LHCN-M2 (cell line): ENCODE data around the gene TCF12. TPM values are rescaled to one million over a fixed set of nuclear protein-coding genes. Genes with fewer than 3 reads are reported as not detected.
A peak's percentile ranks its signal among the peaks of the same experiment; 100 is the strongest.

Experiments used
- DNase-seq: peaks from one replicate; pipeline ENCODE4 v3.0.0-alpha.2; 2012; ENCODE audit warnings: low read depth
- total RNA-seq: library from RNA; depleted of rRNA; stranded (reverse); fragments of >200 nt; gene quantifications from 2 replicates; pipeline ENCODE4 v1.2.3, GENCODE V29; 2014

Gene TCF12
- total RNA-seq, 1 experiment from 2014 or later, result 111 TPM

DNA sequence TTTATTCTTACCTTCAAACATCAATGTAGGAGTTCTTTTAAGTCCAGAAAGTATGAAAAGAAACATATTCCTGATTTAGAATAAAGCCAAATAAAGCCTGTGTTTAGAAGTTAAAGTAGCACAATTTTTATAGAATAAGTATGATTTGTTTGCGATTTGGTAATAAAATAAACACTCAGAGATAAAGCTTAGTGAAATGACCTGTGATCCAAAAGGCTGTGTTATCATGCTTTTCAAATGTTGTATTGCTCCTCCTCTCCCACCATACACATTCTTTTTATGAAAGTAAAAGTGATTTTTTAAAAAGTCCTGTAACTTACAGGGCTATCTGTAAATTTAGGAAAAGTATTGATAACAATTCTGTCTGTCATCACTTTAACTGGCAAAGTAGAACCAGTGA, 319.2 kb downstream of the TCF12 start:
- no peak for DNase-seq

DNA sequence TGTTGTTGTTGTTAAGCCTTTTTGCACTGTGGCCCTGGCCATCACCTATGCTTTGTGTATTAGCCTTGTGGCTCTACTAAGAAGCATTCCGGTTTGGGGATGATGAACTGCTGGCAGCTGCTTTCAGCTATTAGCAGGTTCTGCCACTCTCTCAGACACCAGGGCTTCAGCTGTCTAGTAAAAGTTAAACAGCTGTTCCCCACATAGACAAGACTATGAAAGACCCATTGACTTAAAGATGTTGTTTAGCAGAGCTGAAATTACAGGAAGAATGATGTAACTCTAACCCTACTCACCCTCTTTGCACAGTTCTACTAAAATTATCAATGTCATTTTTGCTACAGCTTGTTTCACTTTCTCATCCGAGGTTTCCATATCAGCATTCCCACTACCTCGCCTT, 326.7 kb downstream of the TCF12 start:
- DNase-seq, result peak; percentile 98

DNA sequence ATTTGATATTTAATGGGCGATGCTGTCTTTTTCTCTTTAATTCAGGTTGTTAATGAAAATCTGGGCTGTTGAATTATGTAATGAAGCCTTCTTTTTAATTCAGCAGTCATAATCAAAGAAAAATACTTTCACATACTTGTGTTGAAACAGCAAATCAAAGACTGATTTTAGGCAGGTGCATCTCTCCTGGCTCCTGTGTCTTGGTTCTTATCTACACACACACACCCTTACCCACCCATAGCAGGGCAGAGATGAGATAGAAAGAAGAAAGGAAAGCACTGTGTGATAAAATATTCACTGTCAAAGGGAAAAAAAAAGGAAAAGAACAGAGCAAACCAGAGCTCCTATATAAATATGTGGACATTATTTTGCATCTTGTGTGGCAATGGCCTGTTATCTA, 327.3 kb downstream of the TCF12 start:
- DNase-seq, result no peak

DNA sequence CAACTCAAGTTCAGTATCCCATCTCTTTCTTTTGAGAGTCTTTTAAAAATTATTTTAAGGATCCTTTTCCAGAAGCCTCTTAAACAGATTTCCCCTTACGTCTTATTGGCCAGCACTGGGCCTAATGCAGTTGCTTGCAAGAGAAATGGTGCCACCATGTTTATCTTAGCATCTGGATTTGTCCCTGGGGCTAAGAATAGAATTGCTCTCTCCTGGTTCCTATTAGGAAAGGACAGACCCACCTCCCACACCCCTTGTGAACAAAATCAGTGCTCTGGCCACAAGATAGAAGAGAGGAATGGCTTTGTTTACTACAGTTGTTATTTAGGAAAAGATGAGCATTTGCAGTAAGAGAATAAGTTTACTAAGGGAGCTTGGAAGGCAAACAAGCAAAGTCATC, 329.6 kb downstream of the TCF12 start:
- DNase-seq, result no peak

DNA sequence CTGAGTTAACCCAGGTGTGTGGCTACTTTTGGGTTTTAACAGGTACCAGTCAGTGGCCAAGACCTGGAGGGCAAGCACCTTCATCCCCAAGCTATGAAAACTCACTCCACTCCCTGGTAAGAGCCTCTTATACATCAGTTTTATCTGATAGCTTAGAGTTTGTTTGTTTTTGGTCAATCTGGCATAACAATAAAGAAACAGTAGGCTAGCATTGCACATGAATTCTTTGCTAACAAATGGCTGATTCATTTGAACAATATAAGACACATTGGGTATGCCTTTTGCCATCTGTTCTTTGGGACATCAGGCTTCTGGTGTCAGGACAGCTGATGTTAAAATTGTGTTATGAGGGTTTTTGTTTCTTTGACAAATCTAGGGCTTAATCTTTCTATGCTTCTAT, 332.9 kb downstream of the TCF12 start:
- DNase-seq, result peak; percentile 82

DNA sequence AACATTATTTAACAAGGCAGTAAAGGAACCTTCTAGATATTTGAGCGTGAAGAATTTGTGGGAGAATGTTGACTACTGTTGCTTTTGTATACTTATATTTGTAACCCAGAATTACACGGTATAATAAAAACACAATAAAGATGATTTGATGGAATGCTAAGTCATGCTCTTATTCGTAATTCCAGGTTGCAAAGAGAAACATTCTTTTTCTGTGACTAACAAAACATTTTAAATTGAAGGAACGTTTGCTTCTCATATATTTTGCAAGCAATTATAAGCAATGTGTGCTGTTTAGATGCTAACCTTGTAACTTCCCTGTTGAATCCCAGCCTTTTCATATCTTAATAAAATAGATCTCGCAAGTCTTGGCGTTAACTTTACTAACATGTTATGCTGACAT, 333.5 kb downstream of the TCF12 start:
- DNase-seq, result peak; percentile 61

DNA sequence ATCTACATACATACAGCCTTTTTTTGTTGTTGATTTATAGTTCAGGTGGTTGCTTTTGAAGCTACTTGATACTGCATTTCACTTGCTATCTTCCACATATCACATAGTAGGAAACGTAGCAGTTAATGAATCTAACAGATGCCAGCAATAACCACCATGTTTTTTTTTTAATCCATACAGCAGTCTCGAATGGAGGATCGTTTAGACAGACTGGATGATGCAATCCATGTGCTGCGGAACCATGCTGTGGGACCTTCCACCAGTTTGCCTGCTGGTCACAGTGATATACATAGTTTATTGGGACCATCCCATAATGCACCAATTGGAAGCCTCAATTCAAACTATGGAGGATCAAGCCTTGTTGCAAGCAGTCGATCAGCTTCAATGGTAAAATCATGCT, 334.6 kb downstream of the TCF12 start:
- DNase-seq, result no peak

DNA sequence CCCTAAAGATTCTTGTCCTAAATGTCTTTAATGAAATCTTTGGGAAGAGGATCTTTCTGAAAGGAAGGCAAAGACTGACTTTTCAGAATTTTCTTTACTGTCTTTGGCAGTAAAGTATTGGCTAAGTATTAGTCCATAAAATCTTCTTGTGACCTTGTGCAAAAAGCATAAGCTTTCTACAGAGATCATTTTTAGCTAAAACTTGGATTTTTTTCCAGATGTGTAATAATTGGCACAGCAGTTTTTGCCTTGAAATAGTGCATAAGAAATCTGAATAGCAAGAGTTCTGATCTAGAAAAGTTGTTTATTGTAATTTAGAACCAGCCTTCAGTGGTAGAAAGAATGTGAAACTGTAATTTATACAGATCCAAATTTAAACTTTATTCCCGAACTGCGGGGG, 335.1 kb downstream of the TCF12 start:
- no peak for DNase-seq

DNA sequence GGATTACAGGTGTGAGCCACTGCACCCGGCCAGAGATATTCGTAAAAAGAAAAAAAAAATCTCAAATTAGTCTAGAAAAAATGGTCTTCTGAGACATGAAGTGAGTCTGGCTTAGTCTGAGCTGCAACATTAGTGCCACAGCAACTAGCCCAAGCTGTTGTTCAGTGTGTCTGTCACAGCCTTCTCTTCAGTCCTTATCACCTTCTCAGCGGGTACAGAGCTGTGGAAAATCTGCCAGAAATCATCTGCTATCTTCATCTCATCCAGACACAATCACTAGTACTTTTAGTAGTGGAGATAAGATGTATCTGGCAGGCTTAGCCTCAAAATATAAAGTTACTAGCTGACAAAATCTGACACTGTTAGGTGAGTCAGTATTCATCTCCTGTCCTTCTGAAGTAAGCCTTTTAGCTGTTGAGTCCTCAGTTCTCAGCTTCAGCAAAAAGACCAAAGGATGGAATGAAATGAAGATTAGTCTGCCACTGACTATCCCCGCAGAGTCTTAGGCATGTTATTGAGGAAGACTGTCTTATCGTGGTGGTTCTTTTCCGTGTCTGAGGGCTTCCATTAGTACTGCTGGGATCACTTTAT, 337.4 kb downstream of the TCF12 start:
- no peak for DNase-seq

DNA sequence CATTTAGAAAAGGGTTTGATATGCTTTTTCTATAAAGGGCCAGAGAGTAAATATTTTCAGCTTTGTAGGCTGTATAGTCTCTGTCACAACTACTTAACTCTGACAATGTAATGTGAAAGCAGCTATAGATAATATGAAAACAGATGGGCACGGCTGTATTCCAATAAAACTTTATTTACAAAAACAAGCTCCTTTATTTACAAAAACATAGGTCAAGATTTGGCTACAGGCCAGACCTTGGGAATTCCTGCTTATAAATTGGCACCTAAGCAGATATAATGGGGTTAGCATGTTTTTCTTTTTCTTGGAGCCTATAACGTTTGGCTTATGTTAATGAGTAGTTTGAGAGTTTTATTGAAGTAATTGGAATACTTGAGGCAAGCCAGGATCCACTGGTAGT, 338.5 kb downstream of the TCF12 start:
- no peak for DNase-seq

DNA sequence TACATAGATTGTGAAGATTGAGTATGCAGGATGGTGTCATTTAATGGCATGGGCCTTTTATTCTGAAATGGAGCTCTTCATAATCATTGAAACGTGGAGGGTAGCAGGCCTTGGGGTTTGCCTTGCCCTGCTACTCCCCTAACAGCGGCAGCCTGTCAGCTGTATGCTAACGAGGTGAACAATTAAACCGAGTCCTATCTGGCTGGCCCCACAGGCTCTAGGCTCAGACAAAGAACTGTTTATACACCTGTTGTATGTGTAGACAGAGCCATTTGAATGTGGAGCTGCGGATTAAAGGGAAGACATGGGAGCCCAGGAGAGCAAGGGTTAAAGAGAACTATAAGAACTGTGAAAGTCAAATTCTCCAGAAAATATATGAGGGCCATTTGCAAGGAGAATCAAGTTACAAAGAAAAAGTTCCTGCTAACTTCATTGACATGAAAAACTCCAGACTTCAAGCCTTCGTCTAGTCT, 341.2 kb downstream of the TCF12 start:
- peak; percentile 64 for DNase-seq

DNA sequence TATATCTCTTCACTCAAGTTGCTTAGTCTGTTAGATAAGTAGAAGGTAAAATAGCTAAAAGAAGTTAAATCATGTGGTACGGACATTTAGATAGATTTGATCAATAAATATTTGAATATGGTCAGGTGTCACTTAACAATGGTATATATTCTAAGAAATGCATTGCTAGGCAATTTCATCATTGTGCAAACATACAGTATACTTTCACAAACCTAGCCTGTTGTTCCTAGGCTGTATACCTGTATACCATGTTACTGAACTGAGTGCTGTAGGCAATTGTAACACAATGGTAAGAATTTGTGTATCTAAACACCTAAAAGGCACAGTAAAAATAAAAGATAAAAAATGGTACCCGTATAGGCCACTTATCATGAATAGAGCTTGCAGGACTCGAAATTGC, 345.1 kb downstream of the TCF12 start:
- DNase-seq, result no peak

DNA sequence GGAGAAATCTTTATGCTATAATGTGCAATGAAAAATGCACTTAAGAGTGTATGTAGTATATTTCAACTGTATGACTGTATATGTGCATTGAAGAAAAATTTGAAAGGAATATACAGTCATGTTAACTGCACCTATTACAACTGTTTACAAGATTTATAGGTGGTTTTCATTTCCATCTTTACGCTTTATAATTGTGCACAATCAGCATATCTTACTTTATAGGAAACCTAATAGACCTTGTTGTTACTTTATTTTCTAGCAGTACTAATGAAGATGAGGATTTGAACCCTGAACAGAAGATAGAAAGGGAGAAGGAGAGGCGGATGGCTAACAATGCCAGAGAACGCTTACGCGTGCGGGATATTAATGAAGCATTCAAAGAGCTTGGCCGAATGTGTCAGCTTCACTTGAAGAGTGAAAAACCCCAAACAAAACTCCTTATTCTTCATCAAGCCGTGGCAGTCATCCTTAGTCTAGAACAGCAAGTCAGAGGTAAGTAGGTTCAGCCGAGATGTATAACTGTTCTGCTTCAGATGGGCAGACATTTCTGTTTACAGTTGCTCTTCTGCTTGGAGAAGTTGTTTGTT, 354.4 kb downstream of the TCF12 start:
- no peak for DNase-seq

DNA sequence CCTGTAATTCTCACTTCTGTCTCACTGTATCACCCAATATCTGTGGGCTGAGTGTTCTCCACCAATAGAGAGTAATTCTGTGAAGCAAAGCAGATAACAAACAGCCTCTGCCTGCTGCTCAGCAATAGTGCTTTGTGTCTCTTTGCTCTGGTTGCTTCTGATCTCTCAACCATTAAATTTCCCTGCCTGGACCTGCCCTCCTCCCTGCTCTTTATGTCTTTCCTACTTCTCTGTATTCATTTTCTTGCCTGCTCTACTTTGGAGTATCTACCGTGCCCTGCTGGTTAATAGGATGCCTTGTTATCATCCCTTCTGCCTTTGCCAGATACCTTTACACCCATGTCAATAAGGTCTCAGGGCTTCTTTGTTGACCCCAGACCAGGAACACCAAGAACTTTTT, 355.0 kb downstream of the TCF12 start:
- no peak for DNase-seq

DNA sequence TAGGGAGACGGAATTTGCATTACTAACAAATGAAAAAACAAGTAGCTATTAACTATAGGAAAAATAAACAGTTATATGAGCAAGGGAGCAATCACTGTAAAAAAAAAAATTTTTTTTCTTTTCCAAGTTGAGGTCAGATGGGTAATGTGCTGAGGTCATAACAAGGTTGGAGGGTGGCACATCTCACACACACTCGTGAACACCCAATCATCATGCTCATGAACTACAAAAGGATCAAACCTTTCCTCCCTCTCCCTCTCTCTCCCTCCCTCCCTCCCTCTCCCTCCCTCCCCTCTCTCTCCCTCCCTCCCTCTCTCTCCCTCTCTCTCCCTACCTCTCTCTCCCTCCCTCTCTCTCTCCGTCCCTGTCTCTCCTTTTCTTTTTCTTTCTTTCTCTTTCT, 360.0 kb downstream of the TCF12 start:
- no peak for DNase-seq

DNA sequence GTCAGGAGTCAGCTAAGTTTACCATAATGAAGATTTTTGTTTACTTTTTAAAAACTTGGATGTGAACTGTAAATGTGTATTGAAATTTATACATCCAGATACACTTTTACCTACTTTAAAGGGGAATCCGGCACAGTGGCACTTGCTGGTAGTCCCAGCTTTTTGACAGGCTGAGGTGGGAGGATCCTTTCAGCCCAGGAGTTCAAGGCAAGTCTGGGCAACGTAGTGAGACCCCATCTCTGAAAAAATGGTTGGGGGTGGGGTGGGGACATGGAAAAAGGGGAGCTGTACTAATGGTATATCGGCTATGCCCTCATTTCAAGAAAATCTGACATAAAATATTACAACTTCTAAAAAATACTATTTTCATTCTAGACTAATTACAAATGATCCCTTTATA, 362.0 kb downstream of the TCF12 start:
- no peak for DNase-seq

DNA sequence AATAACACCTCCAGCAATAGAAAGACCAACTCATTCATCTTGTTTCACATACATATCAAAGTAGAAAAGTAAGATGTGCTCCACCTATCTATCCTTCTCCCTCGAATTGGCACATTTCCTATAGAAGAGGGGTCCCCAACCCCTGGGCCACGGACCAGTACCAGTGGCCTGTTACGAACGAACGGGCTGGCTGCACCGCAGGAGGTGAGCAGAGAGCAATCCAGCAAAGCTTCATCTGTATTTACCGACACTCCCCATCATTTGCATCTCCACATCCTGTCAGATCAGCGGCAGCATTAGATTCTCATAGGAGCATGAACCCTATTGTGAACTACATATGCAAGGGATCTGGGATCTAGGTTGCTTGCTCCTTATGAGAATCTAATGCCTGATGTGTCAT, 362.9 kb downstream of the TCF12 start:
- DNase-seq, result no peak

DNA sequence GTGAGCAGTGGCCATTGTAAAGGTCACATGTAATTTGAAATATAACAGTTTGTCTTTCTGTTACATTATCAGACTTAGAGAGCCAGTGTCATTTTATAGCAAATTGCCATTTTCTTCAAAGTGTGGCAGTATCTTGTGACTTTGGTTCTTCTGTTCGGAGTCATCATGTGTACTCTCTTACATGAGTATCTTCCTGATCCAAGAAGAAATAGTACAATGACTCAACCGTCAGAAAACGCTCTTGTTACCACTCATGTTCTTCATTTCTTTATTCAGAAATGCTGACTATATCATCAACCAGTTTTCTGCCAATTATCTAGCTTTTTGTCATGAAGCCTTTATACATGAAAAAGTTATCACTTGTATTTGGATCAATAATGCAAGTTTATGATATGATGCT, 364.2 kb downstream of the TCF12 start:
- no peak for DNase-seq

DNA sequence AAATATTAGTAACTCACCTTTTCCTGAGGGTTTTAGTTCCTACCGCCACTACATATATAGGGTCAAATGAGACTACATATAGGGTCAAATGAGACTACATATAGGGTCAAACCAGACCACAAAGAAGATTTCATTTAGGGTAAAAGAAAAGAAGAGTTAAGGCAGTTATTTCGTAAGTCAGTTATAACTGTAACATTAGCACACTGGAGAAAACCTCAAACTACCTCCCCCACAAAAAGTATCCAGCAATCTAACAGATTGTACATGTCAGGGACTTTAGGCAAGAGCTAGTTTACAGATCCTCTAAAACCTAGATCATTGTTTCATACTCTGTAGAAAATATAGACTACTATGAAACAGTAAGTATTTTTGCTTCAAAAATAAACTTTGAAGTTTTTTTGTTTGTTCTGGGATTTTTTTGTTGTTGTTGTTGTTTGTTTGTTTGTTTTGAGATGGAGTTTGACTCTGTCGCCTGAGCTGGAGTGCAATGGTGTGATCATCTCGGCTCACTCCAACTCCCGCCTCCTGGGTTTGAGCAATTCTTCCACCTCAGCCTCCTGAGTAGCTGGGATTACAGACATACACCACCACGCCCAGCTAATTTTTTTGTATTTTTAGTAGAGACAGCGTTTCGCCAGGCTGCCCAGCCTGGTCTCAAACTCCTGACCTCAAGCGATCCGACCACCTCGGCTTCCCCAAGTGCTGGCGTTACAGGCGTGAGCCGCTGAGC, 365.5 kb downstream of the TCF12 start:
- DNase-seq, result no peak

DNA sequence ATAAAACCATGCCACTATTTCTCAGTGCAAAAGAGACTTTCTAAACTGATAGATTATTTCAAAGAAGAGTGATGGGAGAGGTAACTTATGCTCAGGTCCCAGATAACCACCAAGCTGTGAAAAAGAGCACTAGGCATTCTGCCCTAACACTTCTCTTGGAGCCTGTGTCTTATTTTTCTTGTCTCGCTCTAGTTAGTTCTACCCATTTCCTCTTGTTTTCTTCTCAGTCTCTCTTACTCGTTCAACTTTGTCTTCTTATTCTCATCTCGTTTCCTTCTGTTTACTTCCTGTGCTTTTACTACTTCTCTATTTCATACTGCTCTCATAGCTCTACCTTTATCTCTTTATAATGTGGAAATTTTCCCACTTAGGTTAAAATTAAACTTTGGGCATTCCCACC, 366.1 kb downstream of the TCF12 start:
- no peak for DNase-seq

DNA sequence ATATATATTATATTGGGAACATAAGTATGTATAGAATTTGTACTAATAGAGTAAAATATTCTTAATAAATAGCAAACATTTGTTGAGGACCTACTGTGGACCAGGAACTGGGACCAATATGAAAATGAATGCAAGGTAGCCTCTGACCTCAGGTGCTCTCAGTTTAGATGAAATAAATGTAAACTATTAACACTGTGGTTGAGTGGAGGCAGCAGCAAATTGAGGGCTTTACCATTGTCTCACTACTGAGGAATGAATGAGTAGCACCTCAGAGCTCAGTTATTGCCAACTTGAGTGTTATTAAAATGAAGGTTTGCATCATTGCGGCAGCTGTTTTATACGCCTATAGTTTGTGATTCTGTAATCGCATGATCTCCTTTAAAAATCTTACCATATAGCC, 366.9 kb downstream of the TCF12 start:
- no peak for DNase-seq

DNA sequence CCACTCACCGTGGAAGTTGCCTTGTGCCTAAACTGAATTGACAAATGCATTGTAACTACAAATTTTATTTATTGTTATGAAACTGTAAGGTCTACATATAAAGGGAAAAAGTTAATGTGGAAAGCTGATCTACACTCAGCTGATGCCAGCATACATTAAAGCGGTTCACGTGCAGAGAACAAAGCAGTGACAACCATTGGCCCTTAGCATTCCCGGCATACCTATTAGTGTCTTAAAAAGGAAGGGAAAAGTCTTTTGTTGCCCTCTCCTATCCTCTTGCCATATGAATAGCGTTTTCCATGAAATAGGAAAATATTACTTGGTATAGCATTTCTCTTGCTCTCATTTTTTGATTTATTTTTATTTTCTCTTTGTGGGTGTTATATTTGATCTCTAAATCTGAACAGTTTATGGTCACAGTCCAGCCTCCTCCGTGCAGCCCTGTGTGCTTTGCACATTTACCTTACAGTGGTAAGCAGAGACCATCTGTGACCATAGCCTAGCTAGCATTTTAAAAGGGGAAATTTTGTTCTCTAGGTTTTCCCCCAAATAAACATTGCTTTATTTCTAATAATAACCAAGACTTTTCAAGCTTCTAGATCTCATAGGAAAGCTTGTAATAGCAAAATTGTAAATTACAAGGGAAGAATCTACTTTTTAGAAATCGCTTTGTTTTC, 368.1 kb downstream of the TCF12 start:
- no peak for DNase-seq

DNA sequence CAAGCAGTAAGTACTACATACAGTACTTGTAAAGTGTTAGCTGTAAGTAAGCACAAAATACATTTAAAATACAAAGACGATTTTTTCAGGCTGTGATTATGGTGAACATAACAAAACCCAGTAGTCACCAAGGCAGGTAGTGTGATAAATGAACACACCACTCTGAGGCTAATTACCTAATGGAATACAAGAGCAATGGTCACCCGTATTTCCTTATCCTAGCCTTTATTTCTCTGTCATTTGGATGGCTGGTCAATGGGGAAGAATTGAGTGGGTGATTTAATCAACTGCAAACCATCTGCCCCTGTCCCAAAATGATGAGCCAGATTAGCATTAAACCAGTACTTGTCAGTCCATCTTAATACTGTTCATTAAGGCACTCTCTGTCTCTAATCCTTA, 368.7 kb downstream of the TCF12 start:
- no peak for DNase-seq
